K562 treated with DMSO at 1 percent for 48 hours (cell line): Measurements from ENCODE around the gene USP9Y. TPM values are rescaled to one million over a fixed set of nuclear protein-coding genes. Genes with fewer than 3 reads are reported as not detected.

Source experiments
- total RNA-seq: library from RNA; unstranded; fragments of 300-600 nt; gene quantifications from 2 replicates; pipeline ENCODE4 v1.2.3, GENCODE V29; 2022; ENCODE audit warnings: low replicate concordance; ENCODE audit errors: extremely low read depth

The USP9Y gene, protein sequence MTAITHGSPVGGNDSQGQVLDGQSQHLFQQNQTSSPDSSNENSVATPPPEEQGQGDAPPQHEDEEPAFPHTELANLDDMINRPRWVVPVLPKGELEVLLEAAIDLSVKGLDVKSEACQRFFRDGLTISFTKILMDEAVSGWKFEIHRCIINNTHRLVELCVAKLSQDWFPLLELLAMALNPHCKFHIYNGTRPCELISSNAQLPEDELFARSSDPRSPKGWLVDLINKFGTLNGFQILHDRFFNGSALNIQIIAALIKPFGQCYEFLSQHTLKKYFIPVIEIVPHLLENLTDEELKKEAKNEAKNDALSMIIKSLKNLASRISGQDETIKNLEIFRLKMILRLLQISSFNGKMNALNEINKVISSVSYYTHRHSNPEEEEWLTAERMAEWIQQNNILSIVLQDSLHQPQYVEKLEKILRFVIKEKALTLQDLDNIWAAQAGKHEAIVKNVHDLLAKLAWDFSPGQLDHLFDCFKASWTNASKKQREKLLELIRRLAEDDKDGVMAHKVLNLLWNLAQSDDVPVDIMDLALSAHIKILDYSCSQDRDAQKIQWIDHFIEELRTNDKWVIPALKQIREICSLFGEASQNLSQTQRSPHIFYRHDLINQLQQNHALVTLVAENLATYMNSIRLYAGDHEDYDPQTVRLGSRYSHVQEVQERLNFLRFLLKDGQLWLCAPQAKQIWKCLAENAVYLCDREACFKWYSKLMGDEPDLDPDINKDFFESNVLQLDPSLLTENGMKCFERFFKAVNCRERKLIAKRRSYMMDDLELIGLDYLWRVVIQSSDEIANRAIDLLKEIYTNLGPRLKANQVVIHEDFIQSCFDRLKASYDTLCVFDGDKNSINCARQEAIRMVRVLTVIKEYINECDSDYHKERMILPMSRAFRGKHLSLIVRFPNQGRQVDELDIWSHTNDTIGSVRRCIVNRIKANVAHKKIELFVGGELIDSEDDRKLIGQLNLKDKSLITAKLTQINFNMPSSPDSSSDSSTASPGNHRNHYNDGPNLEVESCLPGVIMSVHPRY (N-terminal part only)
- total RNA-seq = not detected in 2 replicates

DNA sequence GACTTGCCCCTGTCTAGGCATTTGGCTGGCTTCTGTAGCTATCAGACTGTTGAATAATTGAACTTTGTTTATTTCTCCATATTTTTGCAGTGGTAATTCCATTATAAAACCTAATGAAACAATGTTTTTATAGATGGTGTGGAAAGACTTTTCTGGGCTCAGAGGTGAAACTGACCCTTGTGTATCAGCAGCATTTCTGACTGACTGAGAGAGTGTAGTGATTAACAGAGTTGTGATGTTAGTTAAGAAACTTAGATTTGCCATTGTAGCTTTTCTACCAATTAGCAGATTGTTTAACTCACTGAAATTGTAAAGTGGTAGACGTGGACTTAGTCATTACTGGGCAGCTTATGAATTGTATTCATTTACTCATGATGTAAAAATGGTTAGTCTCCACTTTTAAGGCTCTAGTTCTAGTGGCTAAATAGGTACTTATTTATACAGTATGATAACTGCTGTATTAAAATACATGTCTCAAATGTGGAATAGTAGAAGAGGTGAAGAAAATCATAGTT is at the start of gene USP9Y:
Gene USP9Y (plus strand): TSS at position 51 of the 515 bp plus-strand sequence. CDS start 8,217 bp downstream, outside the sequence.

DNA sequence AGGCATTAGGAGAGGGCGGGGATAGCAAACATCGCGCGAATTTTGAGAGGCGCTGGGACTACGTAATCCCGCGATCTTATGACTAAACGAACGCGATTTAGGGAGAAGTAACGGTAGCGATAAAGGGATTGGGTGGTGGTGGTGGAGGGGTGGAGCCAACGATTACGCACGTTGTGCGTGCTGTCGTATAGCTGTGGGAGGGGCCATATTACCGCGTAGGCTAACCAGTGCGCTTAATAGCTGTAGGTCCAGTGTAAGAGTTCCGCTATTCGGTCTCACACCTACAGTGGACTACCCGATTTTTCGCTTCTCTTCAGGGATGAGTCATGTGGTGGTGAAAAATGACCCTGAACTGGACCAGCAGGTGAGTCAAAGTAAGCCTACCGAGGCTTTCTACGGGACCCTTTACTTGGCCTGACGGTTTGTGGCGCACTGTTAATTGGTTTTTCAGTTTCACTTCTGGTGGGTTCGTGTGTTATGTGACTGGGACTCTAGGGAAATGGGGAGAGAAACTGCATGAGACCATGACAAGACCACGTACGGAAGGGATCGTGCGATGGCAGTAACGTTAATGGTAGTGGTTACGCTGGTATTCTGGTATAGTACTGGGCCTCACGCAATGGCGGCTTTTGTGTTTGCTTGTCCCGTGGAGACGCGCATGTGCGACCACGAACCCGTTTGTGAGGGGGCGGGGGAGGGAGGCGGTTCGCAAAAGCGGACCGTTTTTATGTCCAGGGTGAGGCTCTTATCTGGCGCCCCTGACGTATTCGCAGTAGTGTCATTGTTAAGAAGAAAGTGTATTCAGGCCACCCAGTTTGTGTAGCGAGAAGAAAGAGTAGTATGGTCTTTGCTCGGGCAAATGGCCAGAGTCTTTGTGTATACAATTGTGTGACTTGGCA is 203.8 kb downstream of the USP9Y start, which contains the start of gene DDX3Y:
Gene DDX3Y (plus strand): TSS at position 251 of the 899 bp plus-strand sequence. CDS start 69 bp downstream, at position 320.

Other genes with a start within 250 kb of the USP9Y start
- not detected in 2 replicates for gene DDX3Y, start 203.6 kb downstream of the USP9Y start, total RNA-seq